ENCODE data around the gene FLCN. TPM values are rescaled to one million over a fixed set of nuclear protein-coding genes. Genes with fewer than 3 reads are reported as not detected.

The FLCN gene
- polyA plus RNA-seq, 1 donor (not counting 4 experiments of a cell fraction or from before 2014, with no cell fraction given): 12.5 TPM

DNA sequence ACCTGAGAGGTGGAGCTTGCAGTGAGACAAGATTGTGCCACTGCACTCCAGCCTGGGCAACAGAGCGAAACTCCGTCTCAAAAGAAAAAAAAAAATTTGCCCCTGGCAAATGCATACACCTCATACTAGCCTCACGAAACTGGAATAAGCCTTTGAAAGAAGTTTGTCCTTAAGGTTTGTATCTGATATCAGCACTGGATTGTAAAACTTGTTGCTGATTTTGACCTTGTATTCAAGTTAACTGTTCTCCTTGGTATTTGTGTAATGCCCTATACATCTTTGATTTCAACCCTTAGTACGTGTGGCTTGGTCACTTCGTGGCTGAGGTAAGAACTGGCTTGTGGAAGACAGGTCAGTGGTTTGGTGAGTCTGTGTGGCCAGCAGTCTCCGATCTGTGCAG, 6.2 kb upstream of the FLCN start:
- Histone ChIP-seq H4K20me1 (ENCODE audit: control insufficient read depth, extremely low read depth, insufficient read depth, low read length) (no peaks in the 10 kb centered on the region), H3K4me1 (ENCODE audit: control insufficient read depth, extremely low read depth, insufficient read depth, low read length) (peaks cover under 1% of the 10 kb centered on the region), H3K9me1 (ENCODE audit: control insufficient read depth, extremely low read depth, insufficient read depth, low read length) (no peaks in the 10 kb centered on the region), H3K27ac (ENCODE audit: control insufficient read depth, insufficient read depth, low read length) (no peak overlapping the region), H3K36me3 (ENCODE audit: control insufficient read depth in 2 of 2, extremely low read depth in 1 of 2, insufficient read depth in 2 of 2, low read length in 2 of 2) (peaks cover 2 to 18% of the 10 kb centered on the region in 2 experiments), H3K79me2 (ENCODE audit: control insufficient read depth, insufficient read depth, low read length) (no peaks in the 10 kb centered on the region), H3K4me3 (ENCODE audit: control insufficient read depth in 2 of 3, extremely low read depth in 1 of 3, insufficient read depth in 2 of 3, low read depth in 1 of 3, low read length in 3 of 3) (no peak overlapping the region), H3K9ac (ENCODE audit: control insufficient read depth, extremely low read depth, insufficient read depth, low read length) (no peak overlapping the region), H3K27me3 (ENCODE audit: control insufficient read depth, extremely low read depth, insufficient read depth, low read length) (no peaks in the 10 kb centered on the region), H2AFZ (ENCODE audit: control insufficient read depth, low read length) (no peak overlapping the region), H3K9me3 (ENCODE audit: control insufficient read depth, low read depth, low read length) (no peaks in the 10 kb centered on the region), H3K4me2 (ENCODE audit: control insufficient read depth, extremely low read depth, insufficient read depth, low read depth, low read length) (no peak overlapping the region)
- dilution Hi-C loops (cut with MboI; ENCODE audit: extremely low pct_ligation_motif_present, low sequenced_read_pairs): no loop called here
- TF ChIP-seq, protein P1, sequence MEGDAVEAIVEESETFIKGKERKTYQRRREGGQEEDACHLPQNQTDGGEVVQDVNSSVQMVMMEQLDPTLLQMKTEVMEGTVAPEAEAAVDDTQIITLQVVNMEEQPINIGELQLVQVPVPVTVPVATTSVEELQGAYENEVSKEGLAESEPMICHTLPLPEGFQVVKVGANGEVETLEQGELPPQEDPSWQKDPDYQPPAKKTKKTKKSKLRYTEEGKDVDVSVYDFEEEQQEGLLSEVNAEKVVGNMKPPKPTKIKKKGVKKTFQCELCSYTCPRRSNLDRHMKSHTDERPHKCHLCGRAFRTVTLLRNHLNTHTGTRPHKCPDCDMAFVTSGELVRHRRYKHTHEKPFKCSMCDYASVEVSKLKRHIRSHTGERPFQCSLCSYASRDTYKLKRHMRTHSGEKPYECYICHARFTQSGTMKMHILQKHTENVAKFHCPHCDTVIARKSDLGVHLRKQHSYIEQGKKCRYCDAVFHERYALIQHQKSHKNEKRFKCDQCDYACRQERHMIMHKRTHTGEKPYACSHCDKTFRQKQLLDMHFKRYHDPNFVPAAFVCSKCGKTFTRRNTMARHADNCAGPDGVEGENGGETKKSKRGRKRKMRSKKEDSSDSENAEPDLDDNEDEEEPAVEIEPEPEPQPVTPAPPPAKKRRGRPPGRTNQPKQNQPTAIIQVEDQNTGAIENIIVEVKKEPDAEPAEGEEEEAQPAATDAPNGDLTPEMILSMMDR (optimal IDR thresholded peaks at IDR 0.05 in 1 of 3, IDR thresholded peaks at IDR 0.05 in 1 of 3, conservative IDR thresholded peaks at IDR 0.05 in 1 of 3; ENCODE audit: extremely low read depth in 1 of 3, insufficient read depth in 2 of 3, low read length in 3 of 3): no peak
- TF ChIP-seq EZH2 (IDR thresholded peaks at IDR 0.05; ENCODE audit: low read length): no peak
- FAIRE-seq (no peak), DNase-seq (ENCODE audit: low read depth, low spot score) (no peak)

DNA sequence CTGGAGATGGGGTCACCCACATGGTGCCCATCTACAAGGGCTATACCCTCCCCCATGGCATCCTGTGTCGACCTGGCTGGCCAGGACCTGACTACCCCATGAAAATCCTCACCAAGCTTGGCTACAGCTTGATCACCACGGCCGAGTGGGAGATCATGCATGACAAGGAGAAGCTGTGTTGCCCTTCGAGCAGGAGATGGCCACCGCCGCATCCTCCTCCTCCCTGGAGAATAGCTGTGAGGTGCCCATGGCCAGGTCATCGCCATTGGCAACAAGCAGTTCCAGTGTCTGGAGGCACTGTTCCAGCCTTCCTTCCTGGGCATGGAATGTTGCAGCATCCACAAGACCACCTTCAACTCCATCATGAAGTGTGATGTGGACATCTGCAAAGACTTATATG, 5.3 kb upstream of the FLCN start:
- TF ChIP-seq, protein P1 (optimal IDR thresholded peaks at IDR 0.05 in 1 of 3, IDR thresholded peaks at IDR 0.05 in 1 of 3, conservative IDR thresholded peaks at IDR 0.05 in 1 of 3; ENCODE audit: extremely low read depth in 1 of 3, insufficient read depth in 2 of 3, low read length in 3 of 3): no peak
- no peak for TF ChIP-seq EZH2 (IDR thresholded peaks at IDR 0.05; ENCODE audit: low read length)
- Histone ChIP-seq H3K9ac (ENCODE audit: control insufficient read depth, extremely low read depth, insufficient read depth, low read length) (no peak overlapping the region), H3K79me2 (ENCODE audit: control insufficient read depth, insufficient read depth, low read length) (no peaks in the 10 kb centered on the region), H2AFZ (ENCODE audit: control insufficient read depth, low read length) (no peak overlapping the region), H3K4me3 (ENCODE audit: control insufficient read depth in 2 of 3, extremely low read depth in 1 of 3, insufficient read depth in 2 of 3, low read depth in 1 of 3, low read length in 3 of 3) (no peak overlapping the region), H3K4me2 (ENCODE audit: control insufficient read depth, extremely low read depth, insufficient read depth, low read depth, low read length) (no peak overlapping the region), H3K27ac (ENCODE audit: control insufficient read depth, insufficient read depth, low read length) (no peak overlapping the region), H3K4me1 (ENCODE audit: control insufficient read depth, extremely low read depth, insufficient read depth, low read length) (peaks cover 3% of the 10 kb centered on the region), H3K9me3 (ENCODE audit: control insufficient read depth, low read depth, low read length) (no peaks in the 10 kb centered on the region), H3K27me3 (ENCODE audit: control insufficient read depth, extremely low read depth, insufficient read depth, low read length) (no peaks in the 10 kb centered on the region), H3K9me1 (ENCODE audit: control insufficient read depth, extremely low read depth, insufficient read depth, low read length) (no peaks in the 10 kb centered on the region), H3K36me3 (ENCODE audit: control insufficient read depth in 2 of 2, extremely low read depth in 1 of 2, insufficient read depth in 2 of 2, low read length in 2 of 2) (peaks cover 0 to 10% of the 10 kb centered on the region in 2 experiments), H4K20me1 (ENCODE audit: control insufficient read depth, extremely low read depth, insufficient read depth, low read length) (no peaks in the 10 kb centered on the region)
- DNase-seq (ENCODE audit: low read depth, low spot score) (no peak), FAIRE-seq (no peak)
- dilution Hi-C loops (cut with MboI; ENCODE audit: extremely low pct_ligation_motif_present, low sequenced_read_pairs): no loop called here

Data from keratinocyte (primary cell).